HG03457 (cell line): ENCODE results near the gene HEYL.

Experiments
- ATAC-seq: cut with Tn5 transposase; IDR thresholded peaks from one replicate; pipeline ENCODE4 v1.9.1; 2021; ENCODE audit warnings: moderate number of reproducible peaks; ENCODE audit not compliant: unreplicated experiment

Gene HEYL

DNA sequence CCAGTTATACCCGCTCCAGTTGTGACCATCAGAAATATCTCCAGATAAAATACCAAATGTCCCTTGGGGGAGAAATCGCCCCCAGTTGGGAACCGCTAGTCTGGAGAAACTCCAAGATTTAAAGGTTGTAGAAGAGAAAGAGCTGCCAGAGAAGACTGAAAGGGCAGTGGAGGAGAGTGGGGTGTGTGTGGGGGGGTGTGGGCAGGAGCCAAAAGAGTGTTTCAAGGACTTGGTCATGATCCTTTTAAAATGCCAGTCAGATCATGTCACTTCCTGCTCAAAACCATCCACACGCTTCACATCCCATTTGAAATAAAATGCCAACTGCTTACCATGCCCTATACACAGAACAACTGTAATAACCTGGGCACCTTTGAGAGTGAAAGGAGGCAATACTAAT lies 3.4 kb upstream of the HEYL start:
- no peak for ATAC-seq

DNA sequence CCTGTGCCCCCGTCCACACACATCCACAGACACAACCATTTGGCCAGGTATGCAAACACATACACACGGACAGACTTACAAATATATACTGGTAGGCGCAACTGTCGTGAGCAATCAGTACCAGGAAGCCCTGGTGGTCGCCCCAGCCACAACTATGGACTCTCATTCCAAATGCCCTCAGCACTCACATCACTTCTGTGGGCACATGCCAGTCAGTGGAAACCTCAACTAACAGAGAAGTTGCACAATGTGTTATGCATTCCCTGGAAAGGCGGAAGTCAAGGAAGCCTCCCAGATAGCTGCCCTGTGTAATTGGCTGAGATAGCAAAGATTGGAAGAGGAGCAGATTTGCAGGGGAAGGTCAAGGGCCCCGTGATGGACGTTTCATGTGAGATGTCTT lies 1.4 kb upstream of the HEYL start:
- ATAC-seq: no peak

DNA sequence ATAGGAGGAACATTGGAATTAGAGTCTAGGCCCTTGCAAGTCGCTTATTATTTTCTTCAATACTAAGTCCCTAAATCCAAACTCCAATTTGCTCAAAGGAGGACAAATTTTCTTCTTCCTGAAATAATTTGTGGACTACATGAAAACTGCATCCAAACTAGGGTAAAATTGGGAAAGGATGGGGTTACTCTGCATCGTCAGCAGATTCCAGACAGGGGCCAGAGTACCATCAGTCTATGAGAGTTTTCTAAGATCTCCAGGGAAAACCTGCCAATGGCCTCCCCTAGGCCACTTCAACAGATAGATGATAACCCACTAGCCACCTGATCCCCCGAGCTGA lies 508 bp downstream of the HEYL start:
- no peak for ATAC-seq

DNA sequence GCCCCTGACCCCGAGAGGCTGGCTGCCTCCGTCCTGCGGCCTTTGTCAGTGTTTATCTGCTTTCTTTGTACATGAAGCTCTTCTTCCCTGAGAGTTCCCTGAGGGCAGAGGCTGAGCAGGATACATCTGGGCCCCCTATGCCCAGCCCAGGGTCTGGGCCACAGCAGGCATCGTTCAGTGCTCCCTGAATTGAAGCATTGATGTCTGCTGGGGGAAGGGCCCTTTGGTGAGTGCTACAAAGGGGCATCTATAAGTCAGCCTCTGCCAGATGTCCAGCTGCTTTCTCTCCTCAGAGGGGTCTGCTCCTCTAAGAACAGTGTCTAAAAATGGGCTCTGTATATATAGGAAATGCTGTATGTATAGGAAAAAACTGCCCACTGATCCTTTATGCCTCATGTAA lies 2.1 kb downstream of the HEYL start:
- no peak for ATAC-seq

DNA sequence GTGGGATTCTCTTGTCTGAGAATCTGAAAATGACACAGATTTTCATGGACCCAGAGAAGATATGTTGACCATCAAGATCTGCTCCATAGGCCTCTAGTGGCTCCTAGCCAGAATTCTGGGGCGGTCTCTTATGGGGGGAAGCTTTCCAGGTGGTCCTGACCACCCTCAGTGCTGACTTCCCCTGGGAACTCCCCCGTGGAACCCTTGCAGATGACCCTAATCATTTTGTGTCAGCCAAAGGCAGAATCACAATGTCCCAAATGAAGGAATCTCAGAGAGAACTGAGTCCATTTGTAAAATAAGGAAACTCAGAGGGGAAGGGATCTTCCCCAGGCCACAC lies 3.6 kb downstream of the HEYL start:
- ATAC-seq: no peak

DNA sequence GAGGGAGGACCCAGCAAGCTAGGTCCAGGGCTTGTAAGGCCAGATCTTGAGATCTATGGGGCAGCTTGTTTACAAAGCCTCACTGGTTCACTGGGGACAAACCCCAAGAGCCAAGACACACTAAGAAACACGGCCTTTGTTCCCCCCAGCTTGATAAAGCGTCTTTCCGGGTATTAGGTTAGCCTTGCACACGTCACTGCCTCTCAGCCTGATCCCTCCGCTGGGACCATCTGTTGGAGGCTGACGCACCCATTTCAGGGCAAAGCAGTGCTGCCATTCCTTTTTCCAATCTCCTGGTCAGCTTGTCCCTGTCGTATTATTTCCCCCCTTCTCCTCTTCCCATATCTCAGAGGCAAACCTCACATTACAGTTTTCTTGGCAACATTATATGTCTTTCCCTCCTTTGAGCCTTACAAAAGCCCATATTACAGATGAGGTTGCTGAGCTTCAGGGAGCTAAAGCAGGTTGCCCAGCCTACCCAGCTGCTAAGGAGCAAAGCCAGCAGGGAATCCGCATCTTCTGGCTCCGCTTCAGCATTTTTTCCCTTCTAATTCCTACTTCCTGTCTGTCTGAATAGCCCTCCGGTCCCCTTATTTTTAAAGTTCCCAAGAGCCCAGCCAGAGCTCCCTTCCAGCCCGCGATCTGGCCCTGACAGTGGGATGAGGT lies 4.1 kb downstream of the HEYL start:
- no peak for ATAC-seq

DNA sequence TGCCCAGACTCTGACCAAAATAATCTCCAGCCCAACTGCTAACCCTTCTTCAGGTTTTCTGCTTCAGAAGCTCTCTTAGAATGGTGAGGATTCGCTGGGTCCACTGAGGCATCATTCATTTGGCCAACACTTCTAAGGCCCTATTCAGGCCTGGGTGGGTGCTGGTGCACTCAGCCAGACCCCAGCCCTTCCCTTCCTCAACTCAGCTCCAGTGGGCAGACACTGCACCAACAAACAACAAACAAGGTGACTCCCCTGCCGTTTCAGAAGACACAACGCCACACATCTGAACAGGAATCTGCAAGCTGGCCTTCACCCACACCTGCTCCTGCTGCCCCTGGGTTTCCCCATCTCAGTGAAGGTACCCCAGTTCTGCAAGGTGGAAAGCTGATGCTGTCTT lies 6.0 kb downstream of the HEYL start:
- no peak for ATAC-seq

DNA sequence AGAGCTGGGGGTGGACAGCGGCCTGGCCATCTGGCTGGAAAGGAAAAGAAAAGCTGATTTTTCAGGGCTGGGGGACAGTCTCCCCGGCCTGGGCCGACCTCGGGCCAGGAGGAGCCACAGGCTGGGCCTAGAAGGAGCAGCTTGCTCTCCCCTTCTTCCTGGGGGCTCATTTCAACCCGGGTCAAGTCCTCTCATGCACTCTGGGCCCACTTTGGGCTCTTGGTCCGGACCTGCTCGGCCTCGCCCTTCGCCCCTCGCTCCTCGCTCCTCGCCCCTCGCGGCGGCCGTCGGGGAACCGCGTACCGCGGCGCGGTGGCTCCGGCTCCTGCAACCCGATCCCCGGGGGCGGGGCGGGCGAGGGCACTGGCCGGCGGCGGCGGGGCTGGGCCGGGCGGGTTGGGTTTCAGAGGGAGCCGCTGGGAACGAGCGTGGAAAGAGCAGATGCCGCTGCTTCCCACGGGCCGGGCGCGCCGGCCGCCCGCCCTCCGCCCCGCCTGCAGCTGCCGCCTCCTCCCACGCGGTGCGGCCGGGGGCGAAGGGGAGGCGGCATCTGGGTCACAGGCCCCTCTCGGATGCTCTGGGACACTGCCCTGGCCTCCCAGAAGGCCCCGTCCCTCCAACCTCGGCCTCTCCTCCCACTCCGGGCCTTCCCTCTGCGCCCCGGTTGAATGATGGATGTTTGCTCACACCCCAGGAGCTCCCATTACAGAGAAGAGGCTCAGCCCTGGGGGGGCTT lies 6.6 kb downstream of the HEYL start:
- no peak for ATAC-seq

DNA sequence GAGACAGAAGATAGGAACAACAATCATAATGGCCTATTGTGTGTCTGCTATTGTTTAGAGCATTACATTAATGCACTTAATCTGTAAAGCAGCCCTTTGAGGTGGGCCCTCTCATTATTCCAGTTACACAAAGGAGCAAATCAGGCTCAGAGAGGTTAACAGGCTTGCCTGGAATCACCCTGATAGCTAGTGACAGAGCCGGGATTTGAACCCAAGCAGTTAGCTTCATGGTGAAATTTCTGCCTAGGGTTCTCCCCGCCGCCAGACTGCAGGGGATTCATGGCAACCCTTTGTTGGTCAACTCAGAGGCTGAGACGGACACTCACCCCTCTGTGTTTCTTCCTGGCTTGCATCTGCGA lies 7.1 kb downstream of the HEYL start:
- no peak for ATAC-seq

DNA sequence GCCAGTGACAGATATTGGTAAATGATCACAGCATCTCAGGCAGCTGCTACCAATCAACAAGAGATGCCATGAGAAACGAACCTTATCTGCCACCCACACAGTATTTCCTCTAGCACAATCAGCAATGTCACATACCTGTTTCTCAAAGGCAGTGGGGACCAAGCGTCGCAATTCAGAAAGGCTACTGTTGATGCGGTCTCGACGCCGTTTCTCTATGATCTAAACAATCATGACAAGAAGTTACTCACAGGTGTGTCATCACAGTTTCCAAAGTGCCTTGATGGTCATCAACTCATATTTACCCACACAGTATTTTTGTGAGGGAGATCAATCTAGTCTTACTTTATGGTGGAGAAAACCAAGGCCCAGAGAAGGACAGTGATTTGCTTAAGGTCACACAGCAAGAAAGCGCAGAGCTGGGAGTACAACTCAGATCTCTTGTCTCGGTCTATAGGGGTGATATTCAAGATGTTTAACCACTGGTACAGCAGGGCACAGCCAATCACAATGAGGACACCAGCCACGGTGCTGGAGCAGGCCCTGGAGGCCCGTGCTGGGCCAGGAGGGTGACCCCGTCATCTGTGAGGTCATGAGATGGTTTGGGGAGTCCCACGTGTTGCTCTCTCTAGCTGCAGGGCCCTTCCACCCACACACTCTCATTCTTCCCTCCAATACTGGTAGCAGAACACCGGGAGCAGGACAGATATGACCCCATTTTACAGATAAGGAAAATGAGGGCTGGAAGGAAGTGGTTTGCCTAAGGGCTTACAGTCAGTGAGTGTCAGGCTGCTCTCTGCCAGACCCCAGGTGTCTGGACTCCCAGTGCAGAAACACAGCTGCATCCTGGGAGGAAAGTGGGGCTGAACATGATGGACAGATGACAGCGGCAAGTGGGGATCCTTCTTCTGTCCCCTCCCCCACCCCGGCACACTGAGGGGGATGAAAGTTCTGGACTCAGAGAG lies 7.8 kb downstream of the HEYL start:
- ATAC-seq: no peak

DNA sequence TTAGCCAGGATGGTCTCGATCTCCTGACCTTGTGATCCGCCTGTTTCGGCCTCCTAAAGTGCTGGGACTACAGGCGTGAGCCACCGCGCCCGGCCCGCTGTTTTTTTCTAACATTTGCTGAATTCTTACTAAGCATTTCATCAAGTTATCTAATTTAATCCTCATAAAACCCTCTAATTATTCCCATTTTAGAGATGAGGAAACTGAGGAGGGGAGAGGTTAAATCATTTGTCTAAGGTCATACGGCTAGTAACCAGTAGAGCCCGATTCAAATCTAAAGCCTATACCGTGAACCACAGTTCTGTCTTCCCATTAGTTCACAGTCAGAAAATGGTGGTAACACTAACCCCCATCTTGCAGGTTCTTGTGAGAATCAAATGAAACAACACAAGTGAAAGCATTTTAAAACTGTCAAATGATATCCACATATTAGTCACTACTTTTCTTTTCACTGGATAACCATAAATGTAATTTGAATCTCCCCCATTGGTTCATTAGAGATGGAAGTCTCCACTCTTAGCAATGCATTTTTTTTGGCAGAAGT lies 10.6 kb downstream of the HEYL start:
- no peak for ATAC-seq

DNA sequence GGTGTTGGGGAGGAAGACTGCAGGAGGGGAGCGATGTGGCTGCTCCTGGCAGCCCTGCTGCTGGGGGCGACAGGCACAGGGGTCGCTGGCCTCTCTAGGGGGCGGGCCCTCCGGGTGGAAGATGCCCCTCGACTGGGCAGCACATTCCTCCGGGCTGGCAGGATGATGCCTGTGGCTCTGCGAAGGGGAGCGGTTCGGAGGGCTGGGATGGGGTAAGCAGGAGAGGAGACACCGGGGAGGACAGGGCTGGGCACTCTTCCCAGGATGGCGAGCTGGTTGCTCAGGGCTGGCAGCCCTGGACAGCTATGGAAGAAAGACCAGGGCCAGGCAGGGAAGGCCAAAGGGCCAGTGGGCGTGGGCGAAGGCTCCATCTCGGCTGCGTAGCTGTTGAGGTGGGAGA lies 12.8 kb downstream of the HEYL start:
- no peak for ATAC-seq

DNA sequence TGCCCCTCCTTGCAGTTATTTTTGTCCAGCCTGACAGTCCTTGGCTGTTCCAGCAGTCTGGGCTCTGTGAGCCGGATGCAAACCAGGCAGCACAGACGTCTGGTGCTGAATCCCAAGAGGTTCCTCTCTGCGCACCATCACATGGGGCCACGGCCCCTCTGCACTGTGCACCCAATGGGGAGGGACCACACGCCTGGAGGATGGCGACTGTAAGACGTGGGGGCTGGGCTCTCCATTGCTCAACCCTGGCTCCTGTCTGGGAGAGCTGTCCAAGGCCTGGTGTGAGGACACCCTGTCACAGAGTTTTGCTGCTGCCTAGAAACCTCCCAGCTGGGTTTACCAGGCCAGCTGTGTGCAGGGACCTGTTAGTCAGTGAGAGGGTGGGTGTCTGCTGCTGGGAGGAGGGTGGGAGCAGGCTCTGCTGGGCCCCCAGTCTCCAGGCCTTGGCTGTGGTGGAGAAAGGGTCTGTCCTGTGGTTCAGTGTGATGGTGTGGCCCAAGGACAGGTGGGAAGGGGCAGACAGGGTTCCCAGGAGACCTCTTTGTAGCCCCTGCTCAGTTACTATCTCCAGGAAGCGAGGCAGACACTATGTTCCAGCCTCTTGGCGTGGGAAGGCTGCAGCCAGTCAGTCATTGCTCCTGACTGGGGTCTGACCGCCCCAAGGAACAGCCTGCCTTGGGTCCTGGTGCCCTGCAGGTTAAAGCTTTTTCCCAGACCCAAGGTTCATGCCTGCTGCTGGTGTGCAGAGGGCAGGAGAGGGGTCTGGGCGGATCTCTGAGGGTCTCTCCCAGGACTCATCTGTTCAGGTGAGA lies 13.8 kb downstream of the HEYL start:
- no peak for ATAC-seq

DNA sequence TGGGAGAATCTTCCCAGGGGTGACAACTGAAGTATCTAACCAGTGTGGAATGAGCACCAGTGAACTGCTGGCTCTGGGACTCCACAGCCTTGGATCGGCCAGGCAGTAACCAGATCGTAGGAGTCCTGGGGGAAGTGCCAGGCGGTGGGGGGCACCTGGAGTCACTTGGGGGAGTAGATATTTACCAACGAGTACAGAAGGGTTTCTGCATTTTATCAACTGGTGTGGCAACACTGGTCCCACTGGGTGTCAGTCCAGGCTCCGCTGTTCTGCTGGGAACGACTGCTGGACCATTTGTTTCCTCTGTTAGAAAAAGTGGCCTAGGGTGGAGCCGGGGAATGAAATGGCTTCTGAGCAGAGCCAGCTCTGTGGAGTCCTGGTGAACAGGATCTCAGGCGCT lies 14.4 kb downstream of the HEYL start:
- ATAC-seq: no peak

DNA sequence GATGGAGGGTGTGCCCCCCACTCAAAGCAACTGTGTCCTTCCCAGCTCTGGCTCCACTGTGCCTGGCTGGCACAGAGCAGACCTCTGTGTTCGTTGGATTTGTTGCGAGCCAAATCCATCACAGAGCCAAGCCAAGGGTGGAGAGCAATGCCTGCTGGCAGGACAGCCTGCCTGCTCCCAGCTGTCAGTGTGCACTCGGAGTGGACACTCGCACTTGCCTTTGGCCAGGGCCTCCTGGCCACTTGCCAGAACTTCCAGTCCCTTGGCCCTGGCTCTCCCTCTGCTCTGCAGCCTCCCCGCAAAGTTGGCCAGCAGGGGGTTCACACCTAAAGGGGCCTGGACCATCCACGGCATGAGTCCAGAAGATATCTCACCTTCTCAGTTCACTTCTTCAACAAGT lies 16.4 kb downstream of the HEYL start:
- no peak for ATAC-seq

DNA sequence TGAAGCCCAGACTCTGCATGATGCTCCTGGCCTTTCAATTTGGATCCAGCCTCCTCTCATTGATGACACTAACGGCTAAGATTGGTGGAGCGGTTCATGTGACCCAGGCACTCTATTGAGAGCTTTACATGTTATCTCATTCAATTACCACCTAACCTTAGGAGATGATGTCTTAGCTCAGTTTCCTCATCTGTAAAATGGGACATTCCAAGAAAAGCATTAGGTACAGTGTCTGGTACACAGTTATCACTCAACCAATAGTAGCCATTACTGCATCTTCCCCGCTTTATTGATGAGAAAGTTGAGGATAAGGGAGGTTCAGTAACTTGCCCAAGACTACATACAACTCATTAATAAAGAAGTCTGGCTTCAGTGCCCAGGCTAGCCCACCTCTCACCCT lies 17.0 kb downstream of the HEYL start:
- no peak for ATAC-seq

DNA sequence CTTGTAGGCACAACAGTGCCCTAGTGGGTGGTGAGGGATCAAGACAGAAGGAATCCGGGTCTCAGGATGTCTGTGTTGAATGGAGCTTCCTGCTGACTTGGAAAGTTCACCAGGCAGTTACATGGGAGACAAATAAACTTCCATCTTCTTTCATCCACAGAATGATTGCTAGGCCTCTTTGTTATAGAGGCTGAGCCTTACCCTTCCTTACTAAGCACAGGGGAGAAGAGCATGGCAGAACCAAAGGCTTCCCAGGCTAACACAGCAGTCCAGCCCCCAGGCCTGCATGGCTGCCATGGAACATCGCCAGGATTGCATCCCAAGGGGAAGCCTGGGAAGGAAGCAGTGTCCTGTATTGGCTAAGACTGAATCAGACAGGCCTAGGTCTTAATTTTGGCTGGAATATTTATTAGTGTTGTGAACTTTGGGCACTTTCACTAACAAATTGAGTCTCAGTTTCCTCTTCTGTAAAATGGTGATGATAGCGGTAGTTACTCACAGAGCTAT lies 18.7 kb downstream of the HEYL start:
- ATAC-seq: no peak

DNA sequence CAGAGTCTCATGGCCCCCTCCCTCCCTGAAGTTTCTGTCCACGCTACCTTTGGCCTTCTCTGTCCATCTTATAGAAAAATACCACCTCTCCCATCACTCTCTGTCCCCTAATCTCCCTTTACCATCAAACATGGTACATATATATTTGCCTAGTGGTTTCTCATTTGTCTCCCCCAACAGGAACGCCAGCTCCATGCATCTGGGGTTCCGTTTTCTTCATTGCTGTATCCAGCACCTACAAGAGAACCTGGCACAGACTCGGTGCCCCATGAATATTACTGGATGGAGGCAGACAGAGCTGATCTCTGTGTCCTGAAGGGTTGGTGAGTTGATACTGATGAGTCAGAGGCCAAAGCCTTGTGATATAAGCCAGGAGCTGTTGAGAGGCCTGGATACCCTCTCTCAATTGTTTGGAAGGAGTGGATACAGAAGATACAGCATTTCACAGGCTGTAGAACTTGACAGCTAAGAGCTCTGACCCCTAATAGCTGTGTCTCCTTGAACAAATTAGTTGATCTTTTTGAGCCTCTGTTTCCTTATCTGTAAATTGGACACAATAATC lies 21.9 kb downstream of the HEYL start:
- no peak for ATAC-seq

DNA sequence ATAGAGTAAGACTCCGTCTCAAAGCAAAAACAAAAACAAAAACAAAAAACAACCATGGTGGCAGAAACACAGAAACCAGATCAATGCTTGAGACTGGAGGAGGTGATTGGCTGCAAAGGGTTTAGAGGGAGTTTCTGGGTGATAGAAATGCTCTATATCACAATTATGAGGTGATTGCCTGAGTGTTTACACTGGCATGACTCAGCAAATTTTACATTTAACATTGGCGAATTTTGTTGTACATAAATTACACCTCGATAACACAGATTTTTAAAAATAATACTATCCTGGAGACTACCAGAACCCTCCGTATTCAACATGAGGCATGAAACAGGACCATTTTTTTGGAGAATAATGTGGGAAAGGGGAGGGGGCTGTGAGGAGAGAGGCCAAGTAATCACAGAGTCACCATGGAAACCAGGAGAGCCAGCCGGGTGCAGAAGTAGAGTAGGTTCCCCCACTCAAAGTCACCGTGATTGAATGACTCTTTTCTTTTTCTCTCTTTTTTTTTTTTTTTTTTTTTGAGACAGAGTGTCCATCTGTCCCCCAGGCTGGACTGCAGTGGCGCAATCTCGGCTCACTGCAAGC lies 24.3 kb downstream of the HEYL start:
- ATAC-seq: no peak

DNA sequence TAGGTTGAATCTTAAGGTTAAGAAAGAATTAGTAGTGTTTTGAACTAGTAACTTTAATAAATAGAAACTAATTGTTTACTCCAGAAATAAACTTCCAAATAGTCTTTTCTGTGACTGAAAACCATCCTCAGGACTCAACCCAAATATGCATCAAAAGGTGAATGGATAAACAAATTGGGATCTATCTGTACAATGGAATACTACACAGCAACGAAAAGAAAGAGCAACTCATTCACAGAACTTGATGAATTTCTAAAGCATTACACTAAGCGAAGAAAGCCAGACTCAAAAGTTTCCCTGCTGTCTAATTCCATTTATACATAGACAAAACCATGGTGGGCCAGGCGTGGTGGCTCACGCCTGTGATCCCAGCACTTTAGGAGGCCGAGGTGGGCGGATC lies 25.0 kb downstream of the HEYL start:
- ATAC-seq: no peak
